KOPT-K1 (cell line): ENCODE results near the gene DDX21.
"Not testable (repeated sequence)": the region's sequence is repeated elsewhere in the genome, so short reads cannot be mapped to it uniquely, and the experiment has no call there.

Experiments used
- H3K27ac ChIP-seq: fragments of 200-600 bp; sonication (generic); 2 replicates; pipeline ENCODE4 v1.5.1; 2016; ENCODE audit warnings: antibody characterized with exemption, mild to moderate bottlenecking, low read depth, low read length; ENCODE audit not compliant: poor library complexity, severe bottlenecking
- H3K36me3 ChIP-seq: fragments of 200-600 bp; sonication (generic); 2 replicates; pipeline ENCODE4 v1.5.1; 2017; ENCODE audit warnings: antibody characterized with exemption, mild to moderate bottlenecking, low read length, moderate library complexity; ENCODE audit not compliant: insufficient read depth
- H3K9me3 ChIP-seq: fragments of 200-600 bp; sonication (generic); 2 replicates; pipeline ENCODE4 v1.5.1; 2017; ENCODE audit warnings: antibody characterized with exemption, low read length, mild to moderate bottlenecking; ENCODE audit not compliant: insufficient read depth, poor library complexity, severe bottlenecking

Gene DDX21

GRCh38 chr10:68963151-68963550 lies 7.2 kb downstream of the DDX21 start:
- Histone ChIP-seq H3K36me3 (peaks cover 100% of the 10 kb centered on the region), H3K27ac (no peak overlapping the region), H3K9me3 (no peaks in the 10 kb centered on the region)

GRCh38 chr10:68973975-68974374 lies 18.0 kb downstream of the DDX21 start:
- Histone ChIP-seq H3K9me3 (no peaks in the 10 kb centered on the region), H3K36me3 (peaks cover 100% of the 10 kb centered on the region), H3K27ac (no peak overlapping the region)

GRCh38 chr10:68975936-68976473 lies 20.0 kb downstream of the DDX21 start:
- H3K36me3 ChIP-seq = peaks cover 100% of the 10 kb centered on the region
- H3K27ac ChIP-seq, H3K9me3 ChIP-seq: not testable (repeated sequence)

GRCh38 chr10:68979738-68980137 lies 23.8 kb downstream of the DDX21 start:
- not testable (repeated sequence) for H3K27ac ChIP-seq, H3K9me3 ChIP-seq
- peaks cover 100% of the 10 kb centered on the region for H3K36me3 ChIP-seq

GRCh38 chr10:68981074-68981473 lies 25.1 kb downstream of the DDX21 start:
- peaks cover 100% of the 10 kb centered on the region for H3K36me3 ChIP-seq

GRCh38 chr10:68982389-68982788 lies 26.4 kb downstream of the DDX21 start:
- Histone ChIP-seq H3K9me3 (no peaks in the 10 kb centered on the region), H3K27ac (no peak overlapping the region), H3K36me3 (peaks cover 98% of the 10 kb centered on the region)

More at GRCh38 chr10:68981074-68981473, 25.1 kb downstream of the DDX21 start:
- H3K9me3 ChIP-seq = no peaks in the 10 kb centered on the region
- no peak overlapping the region for H3K27ac ChIP-seq

- no peak overlapping the region for H3K27ac ChIP-seq
- H3K36me3 ChIP-seq = peaks cover 48% of the 10 kb centered on the region
Observed at GRCh38 chr10:68987611-68988010, 31.6 kb downstream of the DDX21 start.

GRCh38 chr10:68988530-68989316 lies 32.8 kb downstream of the DDX21 start, which contains the start of gene KIFBP:
Gene KIFBP (plus strand): TSS chr10:68988803. CDS start chr10:68988833, 30 bp downstream.
- H3K36me3 ChIP-seq = peaks cover 44% of the 10 kb centered on the region
- peak within 1 kb of the TSS; percentile 61 for H3K27ac ChIP-seq
- no peaks in the 10 kb centered on the region for H3K9me3 ChIP-seq

More at GRCh38 chr10:68987611-68988010, 31.6 kb downstream of the DDX21 start:
- H3K9me3 ChIP-seq = no peaks in the 10 kb centered on the region

GRCh38 chr10:68989317-68989990 lies 33.5 kb downstream of the DDX21 start:
- Histone ChIP-seq H3K36me3 (peaks cover 37% of the 10 kb centered on the region), H3K27ac (peak overlapping the region; percentile 61), H3K9me3 (no peaks in the 10 kb centered on the region)

GRCh38 chr10:68992636-68993440 lies 36.9 kb downstream of the DDX21 start:
- no peak overlapping the region for H3K27ac ChIP-seq
- peaks cover 9% of the 10 kb centered on the region; the same call in 1 of the 2 replicates for H3K36me3 ChIP-seq
- H3K9me3 ChIP-seq = no peaks in the 10 kb centered on the region

- H3K9me3 ChIP-seq = no peaks in the 10 kb centered on the region
- peaks cover 23% of the 10 kb centered on the region for H3K36me3 ChIP-seq
- no peak overlapping the region for H3K27ac ChIP-seq
Observed at GRCh38 chr10:68997211-68997610, 41.2 kb downstream of the DDX21 start.

GRCh38 chr10:69004821-69005220 lies 48.9 kb downstream of the DDX21 start:
- Histone ChIP-seq H3K27ac (no peak overlapping the region), H3K36me3 (peaks cover 56% of the 10 kb centered on the region), H3K9me3 (no peaks in the 10 kb centered on the region)

GRCh38 chr10:69005704-69006485 lies 49.9 kb downstream of the DDX21 start:
- Histone ChIP-seq H3K36me3 (peaks cover 48% of the 10 kb centered on the region), H3K27ac (no peak overlapping the region), H3K9me3 (no peaks in the 10 kb centered on the region)

GRCh38 chr10:69007260-69007659 lies 51.3 kb downstream of the DDX21 start:
- H3K9me3 ChIP-seq = no peaks in the 10 kb centered on the region
- no peak overlapping the region for H3K27ac ChIP-seq
- peaks cover 50% of the 10 kb centered on the region for H3K36me3 ChIP-seq
